Lower lobe of right lung (tissue), 2 donors: Measurements from ENCODE around the gene COL9A3. TPM values are rescaled to one million over a fixed set of nuclear protein-coding genes. Genes with fewer than 3 reads are reported as not detected.

ENCODE experiments used
- ATAC-seq, 2 donors: fragments of 200-7000 bp; cut with Tn5 transposase; one replicate each; pipeline ENCODE4 v1.9.1; 2020 to 2022; ENCODE audit warnings: mild to moderate bottlenecking in 2 of 2, moderate library complexity in 2 of 2
- DNase-seq: peaks from one replicate; pipeline ENCODE4 v3.0.0-alpha.2; 2020
- H3K27ac ChIP-seq: fragments of 200-600 bp; one replicate; pipeline ENCODE4 v1.8.0; 2022
- H3K27me3 ChIP-seq: fragments of 200-600 bp; one replicate; pipeline ENCODE4 v1.8.0; 2022; ENCODE audit warnings: low read depth
- H3K36me3 ChIP-seq: fragments of 200-600 bp; one replicate; pipeline ENCODE4 v1.8.0; 2022; ENCODE audit warnings: mild to moderate bottlenecking
- H3K4me1 ChIP-seq: fragments of 200-600 bp; one replicate; pipeline ENCODE4 v1.8.0; 2022
- H3K4me3 ChIP-seq: fragments of 200-600 bp; one replicate; pipeline ENCODE4 v1.8.0; 2022; ENCODE audit warnings: mild to moderate bottlenecking
- H3K9me3 ChIP-seq: fragments of 200-600 bp; one replicate; pipeline ENCODE4 v1.8.0; 2022
- CTCF ChIP-seq: fragments of 200-600 bp; IDR thresholded peaks from one replicate; pipeline ENCODE4 v1.8.0; 2022; ENCODE audit warnings: antibody characterized with exemption, mild to moderate bottlenecking
- intact Hi-C: fragments of 100-400 bp; cut with DNase I; formaldehyde crosslinking; loops from one replicate; pipeline ENCODE4 v1.11.0; 2022
- total RNA-seq: library from RNA; stranded (reverse); fragmentation: NEBNext Ultra II Directional; extraction: Animal tissue kit (Norgen Biotek cat#: 25700); gene quantifications from one replicate; pipeline ENCODE4 v1.2.1, GENCODE V29; 2021
- donor health status: DM: no; HTN: yes; CAD: no; lungs with severe emphysema.

The COL9A3 gene
- total RNA-seq, 1 donor from 2014 or later = 0.89 TPM

- peak; percentile 99 to 100 for ATAC-seq
- Histone ChIP-seq H3K36me3 (peaks cover 4% of the 10 kb centered on the region), H3K27ac (no peak within 1 kb of the TSS), H3K4me3 (peak within 1 kb of the TSS; percentile 51), H3K4me1 (peaks cover 14% of the 10 kb centered on the region), H3K27me3 (no peaks in the 10 kb centered on the region), H3K9me3 (no peaks in the 10 kb centered on the region)
- intact Hi-C loops = no loop called here
- DNase-seq = peak; percentile 92
- no peak for TF ChIP-seq CTCF
These were observed 45.0 kb downstream of the COL9A3 start, which contains the start of gene TCFL5 for GRCh38 chr20:62861726-62862336. TSS of gene TCFL5 (minus strand) at chr20:62861822. CDS start at chr20:62861670, 152 bp downstream.

- Histone ChIP-seq H3K27me3 (no peaks in the 10 kb centered on the region), H3K36me3 (no peaks in the 10 kb centered on the region), H3K4me3 (no peak overlapping the region), H3K4me1 (peaks cover 14% of the 10 kb centered on the region), H3K27ac (no peak overlapping the region), H3K9me3 (no peaks in the 10 kb centered on the region)
- no peak for DNase-seq
- no peak for ATAC-seq
- intact Hi-C loops = no loop called here
- no peak for TF ChIP-seq CTCF
These were observed 47.4 kb downstream of the COL9A3 start for GRCh38 chr20:62864207-62864606.

- no peak for TF ChIP-seq CTCF
- intact Hi-C loops = no loop called here
- no peak for DNase-seq
These were observed 55.5 kb downstream of the COL9A3 start for GRCh38 chr20:62872184-62872847.

GRCh38 chr20:62872862-62873261 lies 56.0 kb downstream of the COL9A3 start:
- Histone ChIP-seq H3K27me3 (no peaks in the 10 kb centered on the region), H3K27ac (no peak overlapping the region), H3K4me1 (peaks cover 22% of the 10 kb centered on the region), H3K4me3 (no peak overlapping the region), H3K9me3 (no peaks in the 10 kb centered on the region), H3K36me3 (no peaks in the 10 kb centered on the region)
- no peak for ATAC-seq
- DNase-seq = no peak
- no peak for TF ChIP-seq CTCF
- intact Hi-C loops = no loop called here

More at GRCh38 chr20:62872184-62872847, 55.5 kb downstream of the COL9A3 start:
- no peaks in the 10 kb centered on the region for H3K27me3 ChIP-seq
- H3K36me3 ChIP-seq = no peaks in the 10 kb centered on the region
- peaks cover 18% of the 10 kb centered on the region for H3K4me1 ChIP-seq
- no peaks in the 10 kb centered on the region for H3K9me3 ChIP-seq
- H3K27ac ChIP-seq = no peak overlapping the region
- no peak for ATAC-seq
- H3K4me3 ChIP-seq = no peak overlapping the region

- intact Hi-C loops = no loop called here
- Histone ChIP-seq H3K9me3 (no peaks in the 10 kb centered on the region), H3K4me3 (no peak overlapping the region), H3K4me1 (peaks cover 22% of the 10 kb centered on the region), H3K27me3 (no peaks in the 10 kb centered on the region), H3K36me3 (no peaks in the 10 kb centered on the region), H3K27ac (no peak overlapping the region)
- ATAC-seq (no peak), DNase-seq (no peak)
- no peak for TF ChIP-seq CTCF
These were observed 56.4 kb downstream of the COL9A3 start for GRCh38 chr20:62873280-62873679.
